Measurements from ENCODE around the gene KMT5B. TPM values are rescaled to one million over a fixed set of nuclear protein-coding genes. Genes with fewer than 3 reads are reported as not detected.
A peak's percentile ranks its signal among the peaks of the same experiment; 100 is the strongest.

KMT5B gene
- total RNA-seq, 1 donor from 2014 or later, result 64.7 TPM

DNA sequence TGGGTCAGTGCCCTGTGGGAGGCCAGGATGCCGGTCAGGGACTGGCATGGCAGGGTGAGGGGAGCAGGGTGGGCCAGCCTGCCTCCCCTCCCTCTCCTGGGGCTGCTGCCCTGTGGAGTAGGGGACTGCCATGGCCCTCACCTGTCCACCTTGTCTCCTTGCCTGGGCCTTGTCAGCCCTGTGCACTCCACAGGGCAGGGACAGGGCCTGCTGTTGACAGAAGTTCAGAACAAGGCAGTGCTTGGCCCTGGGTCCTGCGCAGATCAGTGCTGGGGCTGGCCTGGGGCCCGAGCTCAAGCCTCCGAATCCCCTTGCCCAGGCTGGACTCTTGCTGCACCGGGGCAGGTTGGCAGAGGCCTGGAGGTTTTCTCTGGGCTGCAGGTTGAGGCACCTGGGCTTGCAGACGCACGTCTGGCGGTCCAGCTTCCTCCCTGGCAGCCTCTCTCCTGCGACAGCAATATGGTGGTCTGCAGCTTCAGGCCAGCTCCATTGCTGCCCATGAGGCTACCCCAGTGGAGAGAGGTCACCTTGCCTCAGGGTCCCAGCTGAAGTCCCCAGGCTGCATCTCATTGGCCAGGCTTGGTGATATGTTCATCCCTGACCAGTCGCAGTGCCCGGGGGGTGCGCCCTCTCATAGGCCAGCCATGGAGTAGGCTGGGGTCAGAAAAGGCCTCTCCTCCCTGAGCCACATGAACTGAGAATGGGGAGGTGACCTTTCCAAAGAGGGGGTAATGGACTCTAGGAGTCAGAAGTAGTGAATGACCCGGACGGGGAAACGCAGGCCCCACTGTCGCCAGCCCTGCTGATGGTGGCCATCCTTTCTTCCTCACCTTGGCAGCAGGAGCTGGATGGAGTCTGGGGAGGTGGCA lies 70.4 kb downstream of the KMT5B start:
- Mint-ChIP-seq H3K9me3 (no peaks in the 10 kb centered on the region), H3K27ac (no peak overlapping the region), H3K27me3 (ENCODE audit: low read depth) (no peaks in the 10 kb centered on the region), H3K4me3 (no peak overlapping the region), H3K36me3 (no peaks in the 10 kb centered on the region), H3K4me1 (peaks cover 15% of the 10 kb centered on the region)
- TF ChIP-seq, protein P1, sequence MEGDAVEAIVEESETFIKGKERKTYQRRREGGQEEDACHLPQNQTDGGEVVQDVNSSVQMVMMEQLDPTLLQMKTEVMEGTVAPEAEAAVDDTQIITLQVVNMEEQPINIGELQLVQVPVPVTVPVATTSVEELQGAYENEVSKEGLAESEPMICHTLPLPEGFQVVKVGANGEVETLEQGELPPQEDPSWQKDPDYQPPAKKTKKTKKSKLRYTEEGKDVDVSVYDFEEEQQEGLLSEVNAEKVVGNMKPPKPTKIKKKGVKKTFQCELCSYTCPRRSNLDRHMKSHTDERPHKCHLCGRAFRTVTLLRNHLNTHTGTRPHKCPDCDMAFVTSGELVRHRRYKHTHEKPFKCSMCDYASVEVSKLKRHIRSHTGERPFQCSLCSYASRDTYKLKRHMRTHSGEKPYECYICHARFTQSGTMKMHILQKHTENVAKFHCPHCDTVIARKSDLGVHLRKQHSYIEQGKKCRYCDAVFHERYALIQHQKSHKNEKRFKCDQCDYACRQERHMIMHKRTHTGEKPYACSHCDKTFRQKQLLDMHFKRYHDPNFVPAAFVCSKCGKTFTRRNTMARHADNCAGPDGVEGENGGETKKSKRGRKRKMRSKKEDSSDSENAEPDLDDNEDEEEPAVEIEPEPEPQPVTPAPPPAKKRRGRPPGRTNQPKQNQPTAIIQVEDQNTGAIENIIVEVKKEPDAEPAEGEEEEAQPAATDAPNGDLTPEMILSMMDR (IDR thresholded peaks at IDR 0.05; ENCODE audit: unreplicated experiment), result no peak
- DNase-seq (ENCODE audit: low spot score in 2 of 2, unreplicated experiment in 2 of 2), result no peak

DNA sequence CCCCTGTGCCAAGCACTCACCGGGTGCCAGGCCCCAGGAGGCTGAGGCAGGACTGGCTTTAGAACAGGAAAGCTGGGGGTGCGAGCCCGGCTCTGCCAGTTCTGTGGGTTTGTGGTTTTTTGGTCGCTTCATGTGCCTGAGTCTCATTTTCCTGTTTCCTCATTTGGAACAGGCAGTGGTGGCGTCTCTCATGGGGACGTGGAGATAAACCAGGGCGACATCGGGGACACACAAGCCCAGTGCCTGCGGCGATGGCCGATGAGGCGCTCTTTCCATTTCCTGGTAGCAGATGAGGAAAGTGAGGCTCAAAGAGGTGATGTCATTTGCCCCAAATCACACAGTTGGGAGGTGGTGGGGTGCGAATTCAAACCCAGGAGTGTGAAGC lies 71.1 kb downstream of the KMT5B start:
- Mint-ChIP-seq H3K4me3 (no peak overlapping the region), H3K27ac (no peak overlapping the region), H3K9me3 (no peaks in the 10 kb centered on the region), H3K27me3 (ENCODE audit: low read depth) (no peaks in the 10 kb centered on the region), H3K4me1 (peaks cover 12% of the 10 kb centered on the region), H3K36me3 (no peaks in the 10 kb centered on the region)
- TF ChIP-seq, protein P1 (IDR thresholded peaks at IDR 0.05; ENCODE audit: unreplicated experiment), result no peak
- no peak for DNase-seq (ENCODE audit: low spot score in 2 of 2, unreplicated experiment in 2 of 2)

DNA sequence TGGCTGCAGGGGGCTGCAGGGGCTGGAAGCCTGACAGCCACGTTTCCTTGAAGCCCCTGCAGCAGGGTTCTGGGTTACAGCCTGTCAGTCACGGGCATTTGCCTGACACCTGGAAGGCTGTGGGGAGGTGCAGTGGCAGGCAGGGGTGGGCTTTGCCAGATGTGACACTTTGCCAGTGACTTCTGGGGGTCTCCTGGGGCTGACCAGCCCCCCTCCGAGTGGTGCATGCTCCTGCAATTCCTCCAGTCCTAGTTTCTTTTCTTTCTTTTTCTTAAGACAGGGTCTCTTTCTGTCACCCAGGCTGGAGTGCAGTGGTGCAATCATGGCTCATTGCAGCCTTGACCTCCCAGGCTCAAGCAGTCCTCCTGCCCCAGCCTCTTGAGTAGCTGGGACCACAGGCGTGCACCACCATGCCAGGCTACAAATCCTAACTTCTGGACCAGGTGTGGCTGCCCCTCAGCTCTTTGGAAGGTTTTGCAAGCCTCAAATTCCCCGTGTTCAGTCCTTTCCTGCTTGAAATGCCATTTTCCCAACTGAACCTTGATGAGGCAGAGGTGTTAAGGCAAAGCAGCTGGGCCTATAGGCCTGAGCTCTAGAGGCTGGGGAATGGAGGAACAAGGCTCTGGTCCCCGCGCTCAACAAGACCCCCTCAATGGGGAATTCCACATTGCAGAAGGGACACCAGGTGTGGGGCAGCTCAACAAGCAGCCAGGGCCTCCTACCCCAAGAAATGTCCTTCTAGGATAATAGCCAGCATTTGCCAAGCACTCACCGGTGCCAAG lies 71.7 kb downstream of the KMT5B start:
- Mint-ChIP-seq H3K27me3 (ENCODE audit: low read depth) (no peaks in the 10 kb centered on the region), H3K9me3 (no peaks in the 10 kb centered on the region), H3K27ac (no peak overlapping the region), H3K4me1 (peaks cover 9% of the 10 kb centered on the region), H3K4me3 (no peak overlapping the region), H3K36me3 (no peaks in the 10 kb centered on the region)
- TF ChIP-seq, protein P1 (IDR thresholded peaks at IDR 0.05; ENCODE audit: unreplicated experiment), result no peak
- DNase-seq (ENCODE audit: low spot score in 2 of 2, unreplicated experiment in 2 of 2), result no peak

DNA sequence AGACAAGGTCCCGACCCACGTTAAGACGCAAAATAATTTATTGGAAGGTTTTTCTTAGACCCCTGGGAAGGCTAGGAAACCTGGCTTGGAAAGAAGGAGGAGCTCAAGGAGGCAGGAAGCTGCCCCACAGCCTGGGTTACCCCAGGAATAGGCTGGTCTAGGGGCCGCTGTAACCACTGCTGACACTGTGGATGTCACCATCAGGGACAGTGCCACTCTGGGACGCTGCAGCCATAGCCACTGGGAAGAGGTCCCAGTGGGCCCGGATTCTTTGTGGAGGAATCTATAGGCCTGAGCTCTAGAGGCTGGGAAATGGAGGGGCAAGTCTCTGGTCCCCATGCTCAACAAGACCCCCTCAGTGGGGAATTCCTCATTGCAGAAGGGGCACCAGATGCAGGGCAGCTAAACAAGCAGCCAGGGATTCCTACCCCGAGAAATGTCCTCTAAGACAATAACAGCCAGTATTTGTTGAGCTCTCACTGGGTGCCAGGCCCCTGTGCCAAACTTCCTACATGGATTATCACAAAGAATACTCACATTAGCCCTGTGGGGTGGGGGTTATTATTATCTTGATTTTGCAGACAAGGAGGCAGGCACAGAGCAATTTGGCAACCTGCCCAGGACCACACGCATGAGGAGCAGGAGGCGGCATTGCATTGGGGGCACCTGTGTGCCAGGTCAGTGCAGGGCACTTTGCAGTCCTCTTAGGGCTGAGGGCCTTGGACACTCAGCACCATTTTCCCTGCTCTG lies 72.4 kb downstream of the KMT5B start:
- H3K36me3 Mint-ChIP-seq, result no peaks in the 10 kb centered on the region
- no peaks in the 10 kb centered on the region for H3K27me3 Mint-ChIP-seq (ENCODE audit: low read depth)
- peaks cover 3% of the 10 kb centered on the region for H3K9me3 Mint-ChIP-seq
- no peak overlapping the region for H3K27ac Mint-ChIP-seq
- no peak overlapping the region for H3K4me3 Mint-ChIP-seq
- TF ChIP-seq, protein P1 (IDR thresholded peaks at IDR 0.05; ENCODE audit: unreplicated experiment), result no peak
- no peak for DNase-seq (ENCODE audit: low spot score in 2 of 2, unreplicated experiment in 2 of 2)
- H3K4me1 Mint-ChIP-seq, result peaks cover 9% of the 10 kb centered on the region

DNA sequence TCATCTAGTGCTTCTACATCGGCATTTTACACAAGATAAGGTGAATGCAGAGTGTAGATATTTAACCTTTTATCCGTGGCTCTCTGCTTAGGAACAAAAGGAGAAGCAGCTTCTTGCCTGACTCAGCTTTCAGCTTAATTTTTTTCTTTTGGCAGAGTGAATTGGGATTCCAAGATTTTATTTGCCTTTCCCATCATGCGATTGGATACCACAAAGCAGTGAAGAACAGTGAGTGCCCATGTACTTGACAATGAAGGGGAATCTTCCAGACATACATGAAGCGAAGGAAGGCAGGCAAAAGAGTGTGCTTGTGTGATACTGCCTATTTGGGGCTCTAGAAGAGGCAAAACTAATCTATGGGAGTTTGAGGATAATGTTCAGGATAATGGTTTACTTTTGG lies 74.9 kb downstream of the KMT5B start:
- DNase-seq (ENCODE audit: low spot score in 2 of 2, unreplicated experiment in 2 of 2), result no peak
- Mint-ChIP-seq H3K27me3 (ENCODE audit: low read depth) (no peaks in the 10 kb centered on the region), H3K27ac (peak overlapping the region; percentile 58), H3K4me3 (no peak overlapping the region), H3K9me3 (peaks cover 8% of the 10 kb centered on the region), H3K4me1 (peaks cover 9% of the 10 kb centered on the region), H3K36me3 (peaks cover 6% of the 10 kb centered on the region)
- TF ChIP-seq, protein P1 (IDR thresholded peaks at IDR 0.05; ENCODE audit: unreplicated experiment), result no peak

All from mesothelial cell of epicardium (in vitro differentiated cells).